NT2/D1 (cell line): ENCODE results near the gene TMEM171.

Experiments
- YY1 ChIP-seq: IDR thresholded peaks from 2 replicates; pipeline ENCODE4 v1.6.1; 2011; ENCODE audit not compliant: insufficient read length, insufficient read depth
- ZNF274 ChIP-seq: IDR thresholded peaks from 2 replicates; pipeline ENCODE4 v1.6.1; 2011; ENCODE audit warnings: mild to moderate bottlenecking, low read depth, low read length

GRCh38 chr5:73117088-73117740 is 3.2 kb upstream of the TMEM171 start:
- no peak for TF ChIP-seq ZNF274
- TF ChIP-seq YY1 = no peak
